ENCODE data around the gene DNAJC15. TPM values are rescaled to one million over a fixed set of nuclear protein-coding genes. Genes with fewer than 3 reads are reported as not detected.

Gene DNAJC15
- total and polyA plus RNA-seq, 2 of the 4 experiments (the other 2 are of a cell fraction): 7.0 to 22.0 TPM

DNA sequence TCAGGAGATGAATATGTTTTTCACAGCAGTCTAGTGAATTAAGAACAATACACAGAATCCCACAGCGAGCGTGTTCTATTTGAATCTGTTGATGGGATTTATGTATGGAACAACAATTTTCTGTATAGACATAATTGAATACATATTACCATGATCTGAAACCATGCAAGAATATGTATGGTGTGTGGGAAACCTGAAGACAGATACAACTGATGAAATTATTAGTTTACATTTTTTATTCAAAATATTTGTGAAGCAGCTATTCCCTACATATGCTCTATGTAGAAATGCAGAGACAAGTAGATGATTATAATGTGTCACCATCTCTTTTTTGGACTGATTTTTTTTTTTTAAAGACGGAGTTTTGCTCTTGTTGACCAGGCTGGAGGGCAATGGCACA, 91.8 kb downstream of the DNAJC15 start:
- no peak overlapping the region for H4K5ac ChIP-seq (ENCODE audit: low read depth, low read length)
- no peaks in the 10 kb centered on the region for H3K36me3 ChIP-seq (ENCODE audit: control insufficient read depth, insufficient read depth, low read length)
- no peak overlapping the region for H3K9ac ChIP-seq (ENCODE audit: low read depth, low read length)
- intact Hi-C loops (cut with micrococcal nuclease) (no loop called here), dilution Hi-C loops (cut with HindIII; ENCODE audit: low sequenced_read_pairs, unreplicated experiment) (no loop called here), in situ Hi-C loops (cut with MboI; ENCODE audit: low sequenced_read_pairs) (no loop called here)
- no peak for ATAC-seq (ENCODE audit: low read depth)
- no peak overlapping the region for H3K4me3 ChIP-seq (ENCODE audit: insufficient read depth, low read depth, low read length)
- no peak overlapping the region for H3K27ac ChIP-seq (ENCODE audit: insufficient read depth, low read length)
- H3K4me1 ChIP-seq (ENCODE audit: control insufficient read depth, insufficient read depth, low read length): peaks cover 5% of the 10 kb centered on the region
- H2AK9ac ChIP-seq (replicated peaks; ENCODE audit: low read depth, low read length, poor library complexity): no peak overlapping the region
- H3K23ac ChIP-seq (ENCODE audit: low read depth, low read length): no peak overlapping the region
- no peak overlapping the region for H3K18ac ChIP-seq (ENCODE audit: low read depth, low read length)
- H3K4ac ChIP-seq (ENCODE audit: low read depth, low read length): no peak overlapping the region
- H2BK5ac ChIP-seq (ENCODE audit: low read depth, low read length, poor library complexity, severe bottlenecking): no peak overlapping the region
- DNase-seq: no peak
- H3K27me3 ChIP-seq (ENCODE audit: control insufficient read depth, insufficient read depth, low read length): no peaks in the 10 kb centered on the region
- no peak overlapping the region for H4K91ac ChIP-seq (ENCODE audit: insufficient read depth, low read depth, low read length)
- no peak overlapping the region for H2BK15ac ChIP-seq (ENCODE audit: low read depth, low read length)
- CTCF ChIA-PET: no interaction called here
- no peaks in the 10 kb centered on the region for H3K9me3 ChIP-seq (ENCODE audit: control insufficient read depth, insufficient read depth, low read length)
- TF ChIP-seq FOS (IDR thresholded peaks at IDR 0.05; ENCODE audit: low read depth, low read length): no peak
- TF ChIP-seq, protein P1, sequence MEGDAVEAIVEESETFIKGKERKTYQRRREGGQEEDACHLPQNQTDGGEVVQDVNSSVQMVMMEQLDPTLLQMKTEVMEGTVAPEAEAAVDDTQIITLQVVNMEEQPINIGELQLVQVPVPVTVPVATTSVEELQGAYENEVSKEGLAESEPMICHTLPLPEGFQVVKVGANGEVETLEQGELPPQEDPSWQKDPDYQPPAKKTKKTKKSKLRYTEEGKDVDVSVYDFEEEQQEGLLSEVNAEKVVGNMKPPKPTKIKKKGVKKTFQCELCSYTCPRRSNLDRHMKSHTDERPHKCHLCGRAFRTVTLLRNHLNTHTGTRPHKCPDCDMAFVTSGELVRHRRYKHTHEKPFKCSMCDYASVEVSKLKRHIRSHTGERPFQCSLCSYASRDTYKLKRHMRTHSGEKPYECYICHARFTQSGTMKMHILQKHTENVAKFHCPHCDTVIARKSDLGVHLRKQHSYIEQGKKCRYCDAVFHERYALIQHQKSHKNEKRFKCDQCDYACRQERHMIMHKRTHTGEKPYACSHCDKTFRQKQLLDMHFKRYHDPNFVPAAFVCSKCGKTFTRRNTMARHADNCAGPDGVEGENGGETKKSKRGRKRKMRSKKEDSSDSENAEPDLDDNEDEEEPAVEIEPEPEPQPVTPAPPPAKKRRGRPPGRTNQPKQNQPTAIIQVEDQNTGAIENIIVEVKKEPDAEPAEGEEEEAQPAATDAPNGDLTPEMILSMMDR (conservative IDR thresholded peaks at IDR 0.05; ENCODE audit: low read depth, low read length): no peak
- no peak for TF ChIP-seq RCOR1 (IDR thresholded peaks at IDR 0.05; ENCODE audit: insufficient replicate concordance, low read length)
- TF ChIP-seq, protein P2, sequence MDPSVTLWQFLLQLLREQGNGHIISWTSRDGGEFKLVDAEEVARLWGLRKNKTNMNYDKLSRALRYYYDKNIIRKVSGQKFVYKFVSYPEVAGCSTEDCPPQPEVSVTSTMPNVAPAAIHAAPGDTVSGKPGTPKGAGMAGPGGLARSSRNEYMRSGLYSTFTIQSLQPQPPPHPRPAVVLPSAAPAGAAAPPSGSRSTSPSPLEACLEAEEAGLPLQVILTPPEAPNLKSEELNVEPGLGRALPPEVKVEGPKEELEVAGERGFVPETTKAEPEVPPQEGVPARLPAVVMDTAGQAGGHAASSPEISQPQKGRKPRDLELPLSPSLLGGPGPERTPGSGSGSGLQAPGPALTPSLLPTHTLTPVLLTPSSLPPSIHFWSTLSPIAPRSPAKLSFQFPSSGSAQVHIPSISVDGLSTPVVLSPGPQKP (IDR thresholded peaks at IDR 0.05; ENCODE audit: borderline replicate concordance, low read depth, low read length): no peak
- no peak for TF ChIP-seq MAZ (IDR thresholded peaks at IDR 0.05; ENCODE audit: borderline replicate concordance, low read depth, low read length)
- TF ChIP-seq USF2 (IDR thresholded peaks at IDR 0.05; ENCODE audit: low read depth, low read length): no peak
- no peak for TF ChIP-seq CEBPB (IDR thresholded peaks at IDR 0.05; ENCODE audit: low read depth, low read length)
- no peak for TF ChIP-seq BHLHE40 (IDR thresholded peaks at IDR 0.05; ENCODE audit: low read depth, low read length)
- no peak for TF ChIP-seq SMC3 (IDR thresholded peaks at IDR 0.05; ENCODE audit: low read depth, low read length)
- TF ChIP-seq MXI1 (IDR thresholded peaks at IDR 0.05; ENCODE audit: borderline replicate concordance, low read depth, low read length): no peak
- TF ChIP-seq CHD1 (IDR thresholded peaks at IDR 0.05; ENCODE audit: low read depth, low read length): no peak
- TF ChIP-seq MAFK (IDR thresholded peaks at IDR 0.05; ENCODE audit: low read depth, low read length): no peak
- no peak for TF ChIP-seq RFX5 (IDR thresholded peaks at IDR 0.05; ENCODE audit: low read depth, low read length)
- TF ChIP-seq NFE2L2 (IDR thresholded peaks at IDR 0.05; ENCODE audit: low read depth, low read length): no peak
- TF ChIP-seq RAD21 (IDR thresholded peaks at IDR 0.05; ENCODE audit: low read length): no peak
- TF ChIP-seq POLR2A (IDR thresholded peaks at IDR 0.05; ENCODE audit: low read depth, low read length): no peak
- H3K4me2 ChIP-seq (ENCODE audit: low read depth, low read length): no peak overlapping the region
- H2AK5ac ChIP-seq (ENCODE audit: low read depth, low read length): no peak overlapping the region
- WGBS, 2 experiments (ENCODE audit: extremely low coverage in 2 of 2, insufficient read length in 1 of 2): no CpG with 5 or more reads among the region's 3 CpGs
- H2BK120ac ChIP-seq (ENCODE audit: low read depth, low read length): no peak overlapping the region
- H4K8ac ChIP-seq (ENCODE audit: low read depth in 2 of 2, low read length in 2 of 2): no peak overlapping the region
- H2AFZ ChIP-seq (replicated peaks; ENCODE audit: low read length, poor library complexity): no peak overlapping the region
- no peak overlapping the region for H2BK20ac ChIP-seq (ENCODE audit: low read depth, low read length)
- no peak overlapping the region for H3K14ac ChIP-seq (replicated peaks; ENCODE audit: low read depth, low read length)
- POLR2A ChIA-PET (ENCODE audit: unreplicated experiment): no interaction called here
- H3K79me1 ChIP-seq (ENCODE audit: low read depth in 1 of 2, low read length in 2 of 2): no peaks in the 10 kb centered on the region
- BruUV-seq (replicated peaks): no TSS peak
- no peaks in the 10 kb centered on the region; the same call in 1 of the 2 replicates for H3K9me1 ChIP-seq (ENCODE audit: insufficient read depth, low read length)
- no peaks in the 10 kb centered on the region; the same call in 1 of the 2 replicates for H4K20me1 ChIP-seq (ENCODE audit: insufficient read depth, low read length)
- no peak overlapping the region for H3K56ac ChIP-seq (ENCODE audit: extremely low read depth, insufficient read depth, low read length)
